Colonic mucosa (tissue), 4 donors: ENCODE data around the gene NECTIN2. TPM values are rescaled to one million over a fixed set of nuclear protein-coding genes. Genes with fewer than 3 reads are reported as not detected.
A peak's percentile ranks its signal among the peaks of the same experiment; 100 is the strongest.

Experiments used
- DNase-seq: peaks from one replicate; pipeline ENCODE4 v3.0.0-alpha.2; 2020
- H3K27ac ChIP-seq: fragments of 200-600 bp; one replicate; pipeline ENCODE4 v1.8.0; 2021
- H3K27me3 ChIP-seq: fragments of 200-600 bp; one replicate; pipeline ENCODE4 v1.8.0; 2021
- H3K36me3 ChIP-seq: fragments of 200-600 bp; one replicate; pipeline ENCODE4 v1.8.0; 2021
- H3K4me1 ChIP-seq: fragments of 200-600 bp; one replicate; pipeline ENCODE4 v1.8.0; 2021; ENCODE audit warnings: mild to moderate bottlenecking
- H3K4me3 ChIP-seq: fragments of 200-600 bp; one replicate; pipeline ENCODE4 v1.8.0; 2021
- H3K9ac ChIP-seq, 2 donors: one replicate each; pipeline ENCODE4 v1.7.0; 2013; ENCODE audit warnings: control low read depth in 2 of 2, low read depth in 2 of 2, low read length in 2 of 2
- H3K9me3 ChIP-seq: fragments of 200-600 bp; one replicate; pipeline ENCODE4 v1.8.0; 2021
- intact Hi-C: fragments of 100-400 bp; cut with DNase I; formaldehyde crosslinking; loops from one replicate; pipeline ENCODE4 v1.14.1; 2022
- total RNA-seq, 2 donors: library from RNA; stranded (reverse); fragmentation: NEBNext Ultra II Directional in 1 of 2; extraction: Animal tissue kit (Norgen Biotek cat#: 25700) in 1 of 2; gene quantifications; one replicate each; pipeline ENCODE4 v1.2.1, GENCODE V29; 2021
- TF ChIP-seq, protein P1 (sequence below): fragments of 200-600 bp; IDR thresholded peaks from one replicate; pipeline ENCODE4 v1.8.0; 2022; ENCODE audit warnings: antibody characterized with exemption, mild to moderate bottlenecking
- donor health status: healthy.
- donor health status: DM: no; HTN: no; CAD: no.
- donor health status: DM: no; HTN: no; CAD: no.

NECTIN2 gene
- total RNA-seq, 2 donors from 2014 or later = 115 to 121 TPM

DNA sequence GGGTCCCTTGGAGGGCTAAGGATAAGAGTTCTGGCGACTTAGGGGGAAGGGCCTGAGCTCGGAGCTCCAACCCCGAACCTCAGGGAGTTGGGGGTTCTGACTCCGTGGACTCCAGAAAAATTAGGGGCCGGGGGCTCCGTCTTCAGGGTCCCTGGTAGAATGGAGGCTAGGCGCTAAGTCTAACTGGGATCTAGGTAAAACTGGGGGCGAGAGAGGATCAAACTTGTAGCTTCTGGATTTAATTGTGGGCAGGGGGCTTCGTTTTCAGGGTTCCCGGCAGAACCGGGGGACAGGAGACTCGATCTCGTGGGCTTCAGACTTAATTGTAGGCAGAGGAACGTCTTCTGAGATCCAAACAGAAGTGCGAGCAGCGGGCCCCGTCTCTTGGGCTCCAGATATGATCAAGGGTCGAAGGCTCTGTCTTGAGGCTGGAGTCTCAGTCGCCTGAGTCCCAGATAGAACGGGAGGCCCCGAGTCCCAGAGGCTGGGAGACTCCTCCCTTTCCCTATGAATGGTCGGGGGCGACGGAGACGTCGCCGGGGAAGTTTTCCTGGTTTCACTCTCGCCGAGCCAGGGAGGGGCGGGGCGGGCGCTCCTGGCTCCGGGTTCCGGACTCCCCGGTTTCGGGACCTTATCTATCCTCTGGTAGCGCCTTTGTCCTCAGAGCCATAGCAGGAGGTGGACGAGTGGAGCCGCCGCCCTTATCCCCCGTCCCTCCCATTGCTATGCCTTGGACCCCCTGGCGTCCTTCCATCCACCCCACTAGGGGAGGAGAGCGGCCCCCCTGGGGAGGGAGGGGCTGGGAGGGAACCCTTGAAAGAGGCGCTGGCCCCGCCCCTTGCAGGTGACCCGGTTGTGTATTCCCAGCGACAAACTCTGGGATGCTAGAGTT is 1.3 kb downstream of the NECTIN2 start:
- Histone ChIP-seq H3K4me1 (peaks cover 5% of the 10 kb centered on the region), H3K9ac (peak overlapping the region; percentile 99 to 100), H3K27me3 (no peaks in the 10 kb centered on the region), H3K36me3 (no peaks in the 10 kb centered on the region), H3K9me3 (no peaks in the 10 kb centered on the region), H3K27ac (peak overlapping the region; percentile 91), H3K4me3 (peak overlapping the region; percentile 85)
- intact Hi-C loops = no loop called here
- DNase-seq = peak; percentile 86
- TF ChIP-seq, protein P1, sequence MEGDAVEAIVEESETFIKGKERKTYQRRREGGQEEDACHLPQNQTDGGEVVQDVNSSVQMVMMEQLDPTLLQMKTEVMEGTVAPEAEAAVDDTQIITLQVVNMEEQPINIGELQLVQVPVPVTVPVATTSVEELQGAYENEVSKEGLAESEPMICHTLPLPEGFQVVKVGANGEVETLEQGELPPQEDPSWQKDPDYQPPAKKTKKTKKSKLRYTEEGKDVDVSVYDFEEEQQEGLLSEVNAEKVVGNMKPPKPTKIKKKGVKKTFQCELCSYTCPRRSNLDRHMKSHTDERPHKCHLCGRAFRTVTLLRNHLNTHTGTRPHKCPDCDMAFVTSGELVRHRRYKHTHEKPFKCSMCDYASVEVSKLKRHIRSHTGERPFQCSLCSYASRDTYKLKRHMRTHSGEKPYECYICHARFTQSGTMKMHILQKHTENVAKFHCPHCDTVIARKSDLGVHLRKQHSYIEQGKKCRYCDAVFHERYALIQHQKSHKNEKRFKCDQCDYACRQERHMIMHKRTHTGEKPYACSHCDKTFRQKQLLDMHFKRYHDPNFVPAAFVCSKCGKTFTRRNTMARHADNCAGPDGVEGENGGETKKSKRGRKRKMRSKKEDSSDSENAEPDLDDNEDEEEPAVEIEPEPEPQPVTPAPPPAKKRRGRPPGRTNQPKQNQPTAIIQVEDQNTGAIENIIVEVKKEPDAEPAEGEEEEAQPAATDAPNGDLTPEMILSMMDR = no peak

DNA sequence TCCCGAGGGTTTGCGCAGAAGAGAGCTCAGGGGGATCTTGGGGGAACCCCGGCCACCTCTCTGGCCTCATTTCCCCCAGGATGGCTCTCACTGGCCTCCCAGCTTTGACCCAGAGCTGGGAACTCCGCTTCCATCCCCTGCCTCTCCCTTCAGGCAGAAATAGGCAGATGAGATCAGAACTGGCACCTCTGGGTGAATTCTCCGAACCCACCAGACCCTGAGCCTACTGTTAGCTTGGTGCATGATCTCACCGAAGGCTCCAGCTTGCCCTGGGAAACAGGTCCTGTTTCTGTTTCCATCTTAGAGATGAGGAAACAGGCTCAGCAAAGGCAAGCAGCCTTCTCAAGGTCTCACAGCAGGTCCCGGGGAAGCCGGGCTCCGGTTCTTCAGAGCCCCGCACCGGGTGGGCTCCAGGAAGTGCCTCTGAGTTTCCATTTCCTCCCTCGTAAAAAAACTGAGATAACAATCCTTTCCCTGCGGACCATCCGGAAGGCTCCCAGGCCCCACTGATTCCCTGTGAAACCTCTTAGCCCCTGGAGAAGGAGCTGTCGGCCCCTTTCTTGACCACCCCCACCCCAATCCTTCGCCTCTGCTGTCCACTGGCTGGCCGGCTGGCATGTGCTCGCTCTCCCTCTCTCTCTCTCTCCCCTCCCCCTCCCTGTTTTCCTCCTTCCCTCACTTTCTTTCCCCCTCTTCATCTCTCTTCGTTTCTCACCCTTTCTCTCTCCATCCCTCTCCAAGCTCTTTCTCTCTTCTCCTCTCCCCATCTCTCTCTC is 2.1 kb downstream of the NECTIN2 start:
- H3K9ac ChIP-seq = peak overlapping the region; percentile 48 to 100
- intact Hi-C loops = no loop called here
- H3K4me1 ChIP-seq = peaks cover 5% of the 10 kb centered on the region

DNA sequence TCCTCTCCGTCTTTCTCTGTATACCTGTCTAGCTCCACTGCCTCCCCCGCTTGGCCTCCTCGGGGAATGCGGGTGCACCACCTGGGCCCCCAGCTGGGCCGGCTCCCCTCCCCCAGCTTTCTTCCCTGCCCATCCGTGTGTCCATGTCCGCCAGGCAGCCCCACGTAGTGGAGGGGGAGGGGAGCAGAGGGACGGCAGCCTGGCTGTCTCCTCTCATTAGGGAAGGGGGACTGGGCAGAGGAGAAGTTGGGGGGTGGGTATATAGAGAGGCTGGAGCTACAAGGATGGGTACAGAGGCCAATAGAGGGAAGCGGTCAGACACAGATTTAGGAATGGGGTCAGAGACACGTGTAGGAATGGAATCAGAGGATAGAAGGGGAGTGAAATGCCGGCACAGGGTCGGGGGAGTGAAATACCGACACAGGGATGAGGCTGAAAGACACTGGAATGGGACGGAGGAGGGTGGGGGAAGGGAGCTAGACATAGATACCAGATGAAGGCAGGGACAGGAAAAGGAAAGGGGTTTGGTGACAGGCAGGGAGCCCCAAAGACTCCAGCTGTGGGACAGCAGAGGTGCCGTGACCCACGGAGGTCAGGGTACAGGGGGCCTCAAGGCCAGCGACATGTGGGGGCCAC is 2.8 kb downstream of the NECTIN2 start:
- TF ChIP-seq, protein P1 = no peak
- Histone ChIP-seq H3K36me3 (no peaks in the 10 kb centered on the region), H3K4me3 (no peak overlapping the region), H3K9ac (peak overlapping the region; percentile 5 to 48), H3K4me1 (peaks cover 5% of the 10 kb centered on the region), H3K9me3 (no peaks in the 10 kb centered on the region), H3K27me3 (no peaks in the 10 kb centered on the region), H3K27ac (peak overlapping the region; percentile 32)
- no peak for DNase-seq
- intact Hi-C loops = no loop called here

More for the DNA sequence above, 2.1 kb downstream of the NECTIN2 start:
- peak; percentile 25 for DNase-seq
- Histone ChIP-seq H3K4me3 (peak overlapping the region; percentile 85), H3K9me3 (no peaks in the 10 kb centered on the region), H3K27ac (peak overlapping the region; percentile 91), H3K36me3 (no peaks in the 10 kb centered on the region), H3K27me3 (no peaks in the 10 kb centered on the region)
- TF ChIP-seq, protein P1 = no peak

DNA sequence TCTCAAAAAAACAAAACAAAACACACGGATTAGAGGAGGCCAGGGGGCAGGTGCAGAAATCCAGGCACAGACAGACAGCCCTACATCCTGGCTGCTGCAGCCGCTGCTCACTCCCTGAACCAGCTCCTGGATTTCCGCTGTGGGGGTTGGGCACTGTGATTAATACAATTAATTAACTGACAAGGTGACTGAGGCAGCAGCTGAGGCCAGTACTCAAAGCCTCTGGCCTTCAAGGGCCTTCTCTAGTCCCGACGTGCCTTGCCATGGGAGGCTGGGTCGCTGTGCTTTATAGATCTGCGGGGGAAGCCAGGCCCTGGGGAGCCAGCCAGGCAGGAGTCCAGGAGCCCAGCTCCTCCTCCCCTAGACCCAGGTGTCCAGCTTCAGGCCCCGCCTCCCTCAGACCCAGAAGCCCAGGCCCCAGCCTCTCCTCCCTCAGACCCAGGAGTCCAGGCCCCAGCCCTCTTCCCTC is 4.6 kb downstream of the NECTIN2 start:
- Histone ChIP-seq H3K9me3 (no peaks in the 10 kb centered on the region), H3K4me1 (no peaks in the 10 kb centered on the region), H3K27me3 (no peaks in the 10 kb centered on the region), H3K4me3 (no peak overlapping the region), H3K9ac (no peak overlapping the region), H3K36me3 (no peaks in the 10 kb centered on the region), H3K27ac (no peak overlapping the region)
- intact Hi-C loops = no loop called here
- TF ChIP-seq, protein P1 = no peak
- no peak for DNase-seq

DNA sequence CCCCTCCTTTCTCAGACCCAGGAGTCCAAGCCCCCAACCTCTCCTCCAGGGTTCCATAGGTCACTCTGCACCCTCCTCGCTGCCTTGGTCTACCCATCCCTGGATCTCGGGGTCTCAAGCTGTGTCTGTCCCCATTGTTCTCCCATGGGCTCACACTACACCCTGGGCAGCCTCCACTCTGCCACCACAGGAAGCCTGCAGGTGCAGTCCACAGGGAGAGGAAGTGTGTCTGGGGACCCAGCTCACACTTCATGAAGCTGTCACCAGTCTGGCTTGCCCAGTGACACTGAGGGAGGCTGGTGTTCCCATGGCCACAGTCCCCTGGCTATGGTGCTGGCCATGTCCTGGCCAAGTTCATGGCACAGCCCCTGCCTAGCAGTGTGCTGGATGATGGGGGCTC is 5.3 kb downstream of the NECTIN2 start:
- H3K4me3 ChIP-seq = no peak overlapping the region
- TF ChIP-seq, protein P1 = no peak

More for the DNA sequence above, 5.3 kb downstream of the NECTIN2 start:
- DNase-seq = no peak
- Histone ChIP-seq H3K27ac (no peak overlapping the region), H3K27me3 (no peaks in the 10 kb centered on the region), H3K4me1 (no peaks in the 10 kb centered on the region), H3K9me3 (no peaks in the 10 kb centered on the region), H3K36me3 (no peaks in the 10 kb centered on the region), H3K9ac (no peak overlapping the region)
- intact Hi-C loops = no loop called here
